Gastrocnemius medialis (tissue), 4 donors: ENCODE data around the gene SLAIN1.

Source experiments
- CTCF ChIP-seq, 5 experiments: fragments of 450-650 bp in 3 of 5; fragments of 200-600 bp in 2 of 5; sonication (generic) in 2 of 5; IDR thresholded peaks in 4 of 5; conservative IDR thresholded peaks in 1 of 5; 1 replicate in 4 of 5; 2 replicates in 1 of 5; pipeline ENCODE4 v1.5.1; 2016 to 2019; ENCODE audit warnings: antibody characterized with exemption in 5 of 5, mild to moderate bottlenecking in 3 of 5, moderate library complexity in 3 of 5
- POLR2A ChIP-seq, 2 donors: fragments of 450-650 bp; IDR thresholded peaks; one replicate each; pipeline ENCODE4 v1.6.1; 2017; ENCODE audit warnings: antibody characterized with exemption in 2 of 2, mild to moderate bottlenecking in 2 of 2, moderate library complexity in 2 of 2

GRCh38 chr13:77779552-77780272 is 82.2 kb downstream of the SLAIN1 start:
- TF ChIP-seq CTCF (IDR thresholded peaks at IDR 0.05 in 4 of 5, conservative IDR thresholded peaks at IDR 0.05 in 1 of 5) (peak; percentile 42 to 55 (median 50)), POLR2A (IDR thresholded peaks at IDR 0.05) (no peak)
